ENCODE measurements around the gene NUP37.

- no peak for TF ChIP-seq ZZZ3 (CRISPR knock-in tag; IDR thresholded peaks at IDR 0.05; ENCODE audit: borderline replicate concordance)
- no peak for TF ChIP-seq EP300 (IDR thresholded peaks at IDR 0.05; ENCODE audit: low read depth in 2 of 2, low read length in 2 of 2)
- no peak for TF ChIP-seq EP300 (CRISPR knock-in tag; IDR thresholded peaks at IDR 0.05; ENCODE audit: borderline replicate concordance)
Observed at GRCh38 chr12:102023343-102023930, 96.5 kb downstream of the NUP37 start.
